Retinal pigment epithelial cell (primary cell): ENCODE measurements around the gene PLCB4.

Experiments
- DNase-seq: peaks from one replicate; pipeline ENCODE4 v3.0.0-alpha.2; 2010; ENCODE audit warnings: low read depth
- H3K4me3 ChIP-seq: 2 replicates; pipeline ENCODE4 v1.5.1; 2011; ENCODE audit warnings: mild to moderate bottlenecking, low read length, control low read depth, moderate library complexity
- TF ChIP-seq, protein P1 (sequence below): conservative IDR thresholded peaks from 2 replicates; pipeline ENCODE4 v1.5.1; 2011; ENCODE audit warnings: low read depth, low read length, control low read depth, inconsistent platforms

The PLCB4 gene

DNA sequence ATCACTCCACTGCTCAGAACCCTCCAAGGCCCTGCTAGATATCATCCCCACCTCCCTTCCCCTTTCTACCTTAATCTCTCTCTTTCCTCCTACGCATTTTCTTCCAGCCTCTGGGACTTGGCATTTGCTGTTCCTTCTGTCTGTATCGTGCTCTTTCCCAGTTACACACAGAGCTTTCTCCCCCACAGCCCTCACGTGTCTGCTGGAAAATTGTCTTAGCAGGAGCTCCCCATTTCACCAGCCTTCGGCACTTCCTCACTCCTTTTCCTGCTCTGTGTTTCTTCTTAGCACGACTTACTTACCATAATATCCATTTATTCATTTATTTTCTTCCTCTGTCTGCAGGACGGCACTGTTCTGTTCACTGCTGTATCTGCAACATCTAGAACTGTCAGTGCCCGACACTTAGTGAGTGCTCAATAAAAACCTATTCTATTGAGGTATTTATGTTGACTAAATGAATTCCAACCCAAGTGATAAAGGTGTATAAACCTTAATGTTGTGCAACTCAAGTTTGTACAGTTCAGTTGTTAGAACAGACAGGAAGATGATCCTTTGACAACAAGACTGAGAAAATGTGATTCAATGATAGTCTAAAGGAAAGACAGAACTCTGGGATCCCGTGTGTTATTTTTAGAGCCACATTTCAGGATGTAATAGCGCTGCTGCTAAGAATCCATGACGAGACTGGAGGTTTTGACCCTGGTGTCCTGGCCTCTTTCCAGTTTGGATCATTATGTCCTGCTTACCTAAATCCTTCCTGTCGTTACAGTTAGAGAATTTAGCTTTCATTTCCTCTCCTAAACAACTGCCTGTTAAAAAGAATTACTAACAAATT lies 275.4 kb downstream of the PLCB4 start:
- TF ChIP-seq, protein P1, sequence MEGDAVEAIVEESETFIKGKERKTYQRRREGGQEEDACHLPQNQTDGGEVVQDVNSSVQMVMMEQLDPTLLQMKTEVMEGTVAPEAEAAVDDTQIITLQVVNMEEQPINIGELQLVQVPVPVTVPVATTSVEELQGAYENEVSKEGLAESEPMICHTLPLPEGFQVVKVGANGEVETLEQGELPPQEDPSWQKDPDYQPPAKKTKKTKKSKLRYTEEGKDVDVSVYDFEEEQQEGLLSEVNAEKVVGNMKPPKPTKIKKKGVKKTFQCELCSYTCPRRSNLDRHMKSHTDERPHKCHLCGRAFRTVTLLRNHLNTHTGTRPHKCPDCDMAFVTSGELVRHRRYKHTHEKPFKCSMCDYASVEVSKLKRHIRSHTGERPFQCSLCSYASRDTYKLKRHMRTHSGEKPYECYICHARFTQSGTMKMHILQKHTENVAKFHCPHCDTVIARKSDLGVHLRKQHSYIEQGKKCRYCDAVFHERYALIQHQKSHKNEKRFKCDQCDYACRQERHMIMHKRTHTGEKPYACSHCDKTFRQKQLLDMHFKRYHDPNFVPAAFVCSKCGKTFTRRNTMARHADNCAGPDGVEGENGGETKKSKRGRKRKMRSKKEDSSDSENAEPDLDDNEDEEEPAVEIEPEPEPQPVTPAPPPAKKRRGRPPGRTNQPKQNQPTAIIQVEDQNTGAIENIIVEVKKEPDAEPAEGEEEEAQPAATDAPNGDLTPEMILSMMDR = no peak
- no peak overlapping the region for H3K4me3 ChIP-seq
- peak; percentile 62 for DNase-seq

DNA sequence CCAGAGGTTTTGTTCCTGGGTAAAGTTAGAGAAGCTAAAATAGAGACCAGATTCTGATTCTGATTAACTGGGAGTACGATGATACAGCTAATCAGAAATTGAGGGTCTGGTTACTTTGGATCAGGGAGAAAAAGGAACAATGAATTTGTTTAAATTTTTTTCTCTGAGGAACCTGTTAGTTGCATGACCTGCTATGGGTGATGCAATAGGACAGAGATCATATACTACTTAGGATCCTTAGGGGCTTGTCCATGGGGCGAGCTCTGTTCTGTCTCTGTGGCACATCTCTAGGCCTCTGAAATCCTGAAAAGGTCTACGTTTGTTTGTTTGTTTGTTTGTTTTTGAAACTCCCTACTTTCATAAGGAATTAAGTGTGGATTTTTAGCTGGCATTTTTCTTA lies 279.4 kb downstream of the PLCB4 start:
- DNase-seq = no peak
- TF ChIP-seq, protein P1 = no peak
- H3K4me3 ChIP-seq = no peak overlapping the region

DNA sequence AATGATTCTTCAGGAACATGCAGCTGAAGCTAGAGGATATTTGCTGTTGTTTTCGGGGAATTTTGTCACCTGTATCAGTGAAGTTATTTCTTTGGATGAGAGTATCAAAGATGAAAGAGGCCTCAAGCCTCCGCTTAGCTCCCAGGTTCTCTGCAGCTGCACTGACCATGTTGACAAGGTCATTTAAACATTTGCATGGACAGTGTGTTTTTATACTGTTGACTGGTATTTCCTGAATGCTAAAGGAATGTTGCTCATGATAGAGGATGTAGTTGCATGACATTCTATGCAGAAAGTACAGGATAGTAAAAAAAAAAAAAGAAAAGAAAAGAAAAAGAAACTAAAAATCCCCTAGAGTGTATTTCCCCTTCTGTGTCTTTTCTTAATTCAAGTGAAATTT lies 279.9 kb downstream of the PLCB4 start:
- TF ChIP-seq, protein P1 = no peak
- no peak overlapping the region for H3K4me3 ChIP-seq
- DNase-seq = no peak

DNA sequence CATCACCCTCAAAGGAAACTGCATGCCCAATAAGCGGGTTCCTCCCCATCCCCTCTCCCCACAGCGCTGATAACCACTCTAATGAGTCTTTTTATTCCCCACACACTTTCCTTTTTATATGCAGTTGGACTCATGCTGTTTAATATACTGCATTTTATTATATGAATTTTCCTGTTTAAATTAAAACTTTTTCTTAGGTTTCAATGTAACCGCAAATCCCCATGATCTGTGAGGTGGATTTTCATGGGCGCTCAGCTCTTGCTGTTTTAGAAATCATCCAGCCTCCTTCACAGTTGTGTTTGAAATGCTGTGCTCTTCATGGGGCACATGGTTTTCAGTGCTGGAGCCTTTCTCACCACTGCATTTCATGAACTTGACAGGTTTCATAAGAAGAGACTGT lies 280.4 kb downstream of the PLCB4 start:
- TF ChIP-seq, protein P1 = no peak
- DNase-seq = no peak
- no peak overlapping the region for H3K4me3 ChIP-seq

- TF ChIP-seq, protein P1 = no peak
- DNase-seq = no peak
- H3K4me3 ChIP-seq = no peak overlapping the region
Measured at GRCh38 chr20:9352739-9353138, 283.9 kb downstream of the PLCB4 start.

DNA sequence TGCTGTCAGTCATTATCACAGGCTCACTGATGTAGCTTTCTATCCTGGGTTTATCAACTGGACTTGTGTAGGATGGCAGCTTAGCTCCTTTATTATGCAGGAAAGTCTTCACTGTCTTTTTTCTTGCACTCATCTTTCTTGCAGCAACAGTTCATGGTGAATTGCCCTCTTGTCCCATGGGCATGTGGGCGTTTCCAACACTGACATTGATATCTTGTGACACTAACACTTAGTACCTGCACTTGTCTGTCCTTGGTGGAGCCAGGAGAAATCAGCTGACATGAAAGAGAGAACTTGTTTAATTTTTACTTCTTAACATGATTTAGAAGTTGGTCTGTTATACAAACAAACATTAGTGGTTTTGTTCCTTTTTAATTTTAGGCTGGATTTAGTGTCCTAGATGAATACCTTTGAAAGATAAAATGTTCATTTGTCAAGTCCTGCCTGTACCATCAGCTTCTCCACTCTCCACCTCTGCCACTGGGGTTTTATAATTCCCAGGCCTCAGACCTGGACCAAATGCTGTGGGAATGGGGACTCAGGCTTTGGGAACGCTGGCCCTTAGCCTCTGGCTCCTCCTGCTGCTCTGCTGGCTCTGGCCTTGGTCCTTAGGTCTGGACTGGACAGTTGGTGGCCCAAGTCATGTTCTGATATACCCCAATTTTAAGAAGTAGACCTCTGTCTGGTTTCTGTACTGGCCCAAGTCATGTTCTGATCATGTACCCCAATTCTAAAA lies 284.5 kb downstream of the PLCB4 start:
- TF ChIP-seq, protein P1 = peak; percentile 15
- no peak for DNase-seq

More for the DNA sequence above, 284.5 kb downstream of the PLCB4 start:
- no peak overlapping the region for H3K4me3 ChIP-seq
